PFSK-1 (cell line): ENCODE data around the gene OPA3.

Source experiments
- POLR2AphosphoS5 ChIP-seq: IDR thresholded peaks from 2 replicates; pipeline ENCODE4 v1.6.1; 2012; ENCODE audit warnings: low read depth, mild to moderate bottlenecking, control low read depth, low read length, moderate library complexity
- TAF1 ChIP-seq: IDR thresholded peaks from 2 replicates; pipeline ENCODE4 v1.6.1; 2012; ENCODE audit warnings: low read length, control low read depth, borderline replicate concordance; ENCODE audit not compliant: insufficient read depth

DNA sequence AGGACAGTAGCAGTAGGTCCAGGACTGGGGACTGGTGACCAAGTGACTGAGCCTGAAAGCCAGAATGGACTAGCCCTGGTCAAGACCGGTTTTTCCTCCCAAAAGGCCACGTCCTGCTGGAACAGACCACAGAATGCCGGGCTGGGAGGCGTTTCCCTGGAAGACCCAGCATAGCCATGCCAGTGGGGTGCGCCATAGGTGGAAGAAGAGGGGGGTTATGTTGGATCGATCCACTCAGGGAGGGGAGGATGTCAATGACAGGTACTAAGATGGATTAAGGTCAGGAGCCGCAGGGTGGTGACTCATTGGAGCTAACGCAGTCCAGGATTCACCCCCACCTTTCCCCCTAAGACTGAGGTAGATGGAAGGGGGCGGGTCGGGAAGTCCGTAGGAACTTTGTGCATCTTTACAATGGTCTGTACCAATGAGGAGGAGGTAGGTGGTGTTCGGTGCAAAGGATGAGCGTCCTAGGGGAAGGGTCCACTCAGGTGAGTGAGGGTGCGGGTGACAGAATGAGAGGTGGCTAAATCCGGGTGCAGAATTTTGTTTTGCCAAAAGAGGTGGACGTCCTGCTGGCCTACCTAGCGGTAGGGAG is 56.4 kb downstream of the OPA3 start:
- TF ChIP-seq POLR2AphosphoS5 (no peak), TAF1 (no peak)
